Gastroesophageal sphincter (tissue), 3 donors: Measurements from ENCODE around the gene CERS3.

Source experiments
- CTCF ChIP-seq, 4 experiments: fragments of 200-600 bp in 2 of 4; fragments of 450-650 bp in 2 of 4; sonication (generic) in 1 of 4; IDR thresholded peaks; one replicate each; pipeline ENCODE4 v1.5.1; 2017 to 2019; ENCODE audit warnings: antibody characterized with exemption in 4 of 4, mild to moderate bottlenecking in 2 of 4, moderate library complexity in 2 of 4
- POLR2A ChIP-seq, 2 donors: fragments of 450-650 bp; IDR thresholded peaks; one replicate each; pipeline ENCODE4 v1.6.1; 2017; ENCODE audit warnings: antibody characterized with exemption in 2 of 2, mild to moderate bottlenecking in 2 of 2, moderate library complexity in 1 of 2
- POLR2AphosphoS5 ChIP-seq: sonication (generic); formaldehyde crosslinking; IDR thresholded peaks from one replicate; pipeline ENCODE4 v1.6.1; 2017; ENCODE audit warnings: antibody characterized with exemption

GRCh38 chr15:100558771-100559254 is 30.1 kb upstream of the CERS3 start:
- no peak for TF ChIP-seq CTCF (IDR thresholded peaks at IDR 0.05)
- no peak for TF ChIP-seq POLR2A (IDR thresholded peaks at IDR 0.05)
- no peak for TF ChIP-seq POLR2AphosphoS5
